ENCODE results near the gene ZNF267.
"Not testable (repeated sequence)": the region's sequence is repeated elsewhere in the genome, so short reads cannot be mapped to it uniquely, and the experiment has no call there.

The ZNF267 gene

DNA sequence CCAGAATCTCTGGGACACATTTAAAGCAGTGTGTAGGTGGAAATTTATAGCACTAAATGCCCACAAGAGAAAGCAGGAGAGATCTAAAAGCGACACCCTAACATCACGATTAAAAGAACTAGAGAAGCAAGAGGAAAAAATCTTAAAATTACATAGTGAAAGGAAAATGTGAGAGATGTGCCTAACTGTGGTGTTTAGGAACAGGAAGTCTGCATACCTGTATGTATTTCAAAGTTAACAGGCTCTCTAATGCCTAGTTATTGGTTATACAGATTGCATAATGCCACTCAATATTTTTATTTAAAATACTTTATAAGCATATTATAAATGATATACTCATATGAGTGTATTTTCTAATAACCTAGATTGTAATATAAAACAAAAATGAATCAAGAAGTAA is 25.9 kb downstream of the ZNF267 start:
- Histone ChIP-seq H3K9ac (ENCODE audit: low read length) (no peak overlapping the region), H3F3A (ENCODE audit: insufficient read depth) (peaks cover 13% of the 10 kb centered on the region; the same call in 1 of the 2 replicates), H3K9me2 (replicated peaks; ENCODE audit: insufficient read depth, low read length) (no peaks in the 10 kb centered on the region), H3K27me3 (ENCODE audit: low read length) (no peaks in the 10 kb centered on the region), H2AFZ (ENCODE audit: low read depth, low read length, severe bottlenecking) (no peak overlapping the region), H3K4me3 (ENCODE audit: insufficient read depth, low read length, poor library complexity, severe bottlenecking) (no peak overlapping the region), H3K36me3 (ENCODE audit: low read length) (peaks cover 54% of the 10 kb centered on the region), H3K9me3 (ENCODE audit: insufficient read depth, low read length) (peaks cover 31% of the 10 kb centered on the region), H3K4me2 (ENCODE audit: low read depth, low read length, poor library complexity, severe bottlenecking) (no peak overlapping the region), H3K79me2 (ENCODE audit: insufficient read depth, low read length) (peaks cover 57% of the 10 kb centered on the region), H4K20me1 (ENCODE audit: low read depth, low read length) (no peaks in the 10 kb centered on the region), H3K27ac (ENCODE audit: low read depth, low read length) (no peak overlapping the region)
- TF ChIP-seq, protein P1, sequence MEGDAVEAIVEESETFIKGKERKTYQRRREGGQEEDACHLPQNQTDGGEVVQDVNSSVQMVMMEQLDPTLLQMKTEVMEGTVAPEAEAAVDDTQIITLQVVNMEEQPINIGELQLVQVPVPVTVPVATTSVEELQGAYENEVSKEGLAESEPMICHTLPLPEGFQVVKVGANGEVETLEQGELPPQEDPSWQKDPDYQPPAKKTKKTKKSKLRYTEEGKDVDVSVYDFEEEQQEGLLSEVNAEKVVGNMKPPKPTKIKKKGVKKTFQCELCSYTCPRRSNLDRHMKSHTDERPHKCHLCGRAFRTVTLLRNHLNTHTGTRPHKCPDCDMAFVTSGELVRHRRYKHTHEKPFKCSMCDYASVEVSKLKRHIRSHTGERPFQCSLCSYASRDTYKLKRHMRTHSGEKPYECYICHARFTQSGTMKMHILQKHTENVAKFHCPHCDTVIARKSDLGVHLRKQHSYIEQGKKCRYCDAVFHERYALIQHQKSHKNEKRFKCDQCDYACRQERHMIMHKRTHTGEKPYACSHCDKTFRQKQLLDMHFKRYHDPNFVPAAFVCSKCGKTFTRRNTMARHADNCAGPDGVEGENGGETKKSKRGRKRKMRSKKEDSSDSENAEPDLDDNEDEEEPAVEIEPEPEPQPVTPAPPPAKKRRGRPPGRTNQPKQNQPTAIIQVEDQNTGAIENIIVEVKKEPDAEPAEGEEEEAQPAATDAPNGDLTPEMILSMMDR (IDR thresholded peaks at IDR 0.05; ENCODE audit: insufficient read depth, low read length, poor library complexity, severe bottlenecking), result no peak
- TF ChIP-seq EZH2phosphoT487 (conservative IDR thresholded peaks at IDR 0.05; ENCODE audit: low read length), result no peak

DNA sequence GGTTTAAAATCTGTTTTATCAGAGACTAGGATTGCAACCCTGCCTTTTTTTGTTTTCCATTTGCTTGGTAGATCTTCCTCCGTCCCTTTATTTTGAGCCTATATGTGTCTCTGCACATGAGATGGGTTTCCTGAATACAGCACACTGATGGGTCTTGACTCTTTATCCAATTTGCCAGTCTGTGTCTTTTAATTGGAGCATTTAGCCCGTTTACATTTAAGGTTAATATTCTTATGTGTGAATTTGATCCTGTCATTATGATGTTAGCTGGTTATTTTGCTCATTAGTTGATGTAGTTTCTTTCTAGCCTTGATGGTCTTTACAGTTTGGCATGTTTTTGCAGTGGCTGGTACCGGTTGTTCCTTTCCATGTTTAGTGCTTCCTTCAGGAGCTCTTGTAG is 31.0 kb downstream of the ZNF267 start:
- H3K79me2 ChIP-seq (ENCODE audit: insufficient read depth, low read length), result peaks cover 55% of the 10 kb centered on the region
- not testable (repeated sequence) for H4K20me1 ChIP-seq (ENCODE audit: low read depth, low read length)

DNA sequence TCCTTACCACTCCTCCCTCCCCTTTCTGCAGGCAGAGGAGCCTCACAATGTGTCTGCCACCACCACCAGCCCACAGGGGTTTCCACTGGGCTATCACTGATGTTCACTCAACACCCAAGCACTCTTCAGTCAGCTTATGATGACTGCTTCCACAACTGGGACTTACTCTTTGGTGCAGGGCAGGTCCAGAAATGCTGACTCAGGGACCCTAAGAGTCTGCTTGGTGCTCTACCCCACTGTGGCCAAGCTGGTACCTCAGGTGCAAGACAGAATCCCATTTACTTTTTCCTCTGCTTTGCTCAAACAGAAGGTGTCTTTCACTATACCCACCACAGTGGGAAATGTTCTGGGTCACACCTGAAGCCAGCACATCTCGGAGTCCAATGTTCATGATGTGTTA is 40.1 kb downstream of the ZNF267 start:
- H3K9me2 ChIP-seq (replicated peaks; ENCODE audit: insufficient read depth, low read length), result no peaks in the 10 kb centered on the region
- no peak overlapping the region for H3K4me2 ChIP-seq (ENCODE audit: low read depth, low read length, poor library complexity, severe bottlenecking)
- no peak overlapping the region for H3K27ac ChIP-seq (ENCODE audit: low read depth, low read length)
- no peaks in the 10 kb centered on the region for H4K20me1 ChIP-seq (ENCODE audit: low read depth, low read length)
- H3K27me3 ChIP-seq (ENCODE audit: low read length), result no peaks in the 10 kb centered on the region
- H3K79me2 ChIP-seq (ENCODE audit: insufficient read depth, low read length), result peaks cover 54% of the 10 kb centered on the region
- peaks cover 90% of the 10 kb centered on the region for H3K9me3 ChIP-seq (ENCODE audit: insufficient read depth, low read length)
- H3K4me3 ChIP-seq (ENCODE audit: insufficient read depth, low read length, poor library complexity, severe bottlenecking), result no peak overlapping the region
- no peak for TF ChIP-seq EZH2phosphoT487 (conservative IDR thresholded peaks at IDR 0.05; ENCODE audit: low read length)
- TF ChIP-seq, protein P1 (IDR thresholded peaks at IDR 0.05; ENCODE audit: insufficient read depth, low read length, poor library complexity, severe bottlenecking), result no peak
- H3K36me3 ChIP-seq (ENCODE audit: low read length), result peaks cover 97% of the 10 kb centered on the region
- no peak overlapping the region for H2AFZ ChIP-seq (ENCODE audit: low read depth, low read length, severe bottlenecking)
- H3K9ac ChIP-seq (ENCODE audit: low read length), result no peak overlapping the region
- H3F3A ChIP-seq (ENCODE audit: insufficient read depth), result no peaks in the 10 kb centered on the region

More for the DNA sequence above, 31.0 kb downstream of the ZNF267 start:
- H3F3A ChIP-seq (ENCODE audit: insufficient read depth); H3K9me2 ChIP-seq (replicated peaks; ENCODE audit: insufficient read depth, low read length); H3K27ac ChIP-seq (ENCODE audit: low read depth, low read length); H3K9me3 ChIP-seq (ENCODE audit: insufficient read depth, low read length); H3K4me3 ChIP-seq (ENCODE audit: insufficient read depth, low read length, poor library complexity, severe bottlenecking); H3K9ac ChIP-seq (ENCODE audit: low read length); H3K4me2 ChIP-seq (ENCODE audit: low read depth, low read length, poor library complexity, severe bottlenecking); H3K27me3 ChIP-seq (ENCODE audit: low read length); H2AFZ ChIP-seq (ENCODE audit: low read depth, low read length, severe bottlenecking): not testable (repeated sequence)
- H3K36me3 ChIP-seq (ENCODE audit: low read length), result peaks cover 25% of the 10 kb centered on the region

DNA sequence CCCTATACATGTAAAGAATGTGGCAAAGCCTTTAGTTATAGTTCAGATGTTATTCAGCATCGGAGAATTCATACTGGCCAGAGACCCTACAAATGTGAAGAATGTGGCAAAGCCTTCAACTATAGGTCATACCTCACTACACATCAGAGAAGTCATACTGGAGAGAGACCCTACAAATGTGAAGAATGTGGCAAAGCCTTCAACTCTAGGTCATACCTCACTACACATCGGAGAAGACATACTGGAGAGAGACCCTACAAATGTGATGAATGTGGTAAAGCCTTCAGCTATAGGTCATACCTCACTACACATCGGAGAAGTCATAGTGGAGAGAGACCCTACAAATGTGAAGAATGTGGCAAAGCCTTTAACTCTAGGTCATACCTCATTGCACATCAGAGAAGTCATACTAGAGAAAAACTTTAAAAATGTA is 42.5 kb downstream of the ZNF267 start:
- no peak for TF ChIP-seq EZH2phosphoT487 (conservative IDR thresholded peaks at IDR 0.05; ENCODE audit: low read length)
- TF ChIP-seq, protein P1 (IDR thresholded peaks at IDR 0.05; ENCODE audit: insufficient read depth, low read length, poor library complexity, severe bottlenecking), result no peak
- H4K20me1 ChIP-seq (ENCODE audit: low read depth, low read length), result no peaks in the 10 kb centered on the region
- H3K27ac ChIP-seq (ENCODE audit: low read depth, low read length), result no peak overlapping the region
- H2AFZ ChIP-seq (ENCODE audit: low read depth, low read length, severe bottlenecking), result no peak overlapping the region
- H3K9me3 ChIP-seq (ENCODE audit: insufficient read depth, low read length), result peaks cover 90% of the 10 kb centered on the region
- no peaks in the 10 kb centered on the region for H3K9me2 ChIP-seq (replicated peaks; ENCODE audit: insufficient read depth, low read length)
- H3K27me3 ChIP-seq (ENCODE audit: low read length), result no peaks in the 10 kb centered on the region
- no peak overlapping the region for H3K4me3 ChIP-seq (ENCODE audit: insufficient read depth, low read length, poor library complexity, severe bottlenecking)
- peaks cover 30% of the 10 kb centered on the region for H3K79me2 ChIP-seq (ENCODE audit: insufficient read depth, low read length)
- H3K4me2 ChIP-seq (ENCODE audit: low read depth, low read length, poor library complexity, severe bottlenecking), result no peak overlapping the region
- H3K9ac ChIP-seq (ENCODE audit: low read length), result no peak overlapping the region
- H3F3A ChIP-seq (ENCODE audit: insufficient read depth), result no peaks in the 10 kb centered on the region
- peaks cover 85% of the 10 kb centered on the region for H3K36me3 ChIP-seq (ENCODE audit: low read length)
